ENCODE data around the gene UQCC5.

UQCC5 gene

DNA sequence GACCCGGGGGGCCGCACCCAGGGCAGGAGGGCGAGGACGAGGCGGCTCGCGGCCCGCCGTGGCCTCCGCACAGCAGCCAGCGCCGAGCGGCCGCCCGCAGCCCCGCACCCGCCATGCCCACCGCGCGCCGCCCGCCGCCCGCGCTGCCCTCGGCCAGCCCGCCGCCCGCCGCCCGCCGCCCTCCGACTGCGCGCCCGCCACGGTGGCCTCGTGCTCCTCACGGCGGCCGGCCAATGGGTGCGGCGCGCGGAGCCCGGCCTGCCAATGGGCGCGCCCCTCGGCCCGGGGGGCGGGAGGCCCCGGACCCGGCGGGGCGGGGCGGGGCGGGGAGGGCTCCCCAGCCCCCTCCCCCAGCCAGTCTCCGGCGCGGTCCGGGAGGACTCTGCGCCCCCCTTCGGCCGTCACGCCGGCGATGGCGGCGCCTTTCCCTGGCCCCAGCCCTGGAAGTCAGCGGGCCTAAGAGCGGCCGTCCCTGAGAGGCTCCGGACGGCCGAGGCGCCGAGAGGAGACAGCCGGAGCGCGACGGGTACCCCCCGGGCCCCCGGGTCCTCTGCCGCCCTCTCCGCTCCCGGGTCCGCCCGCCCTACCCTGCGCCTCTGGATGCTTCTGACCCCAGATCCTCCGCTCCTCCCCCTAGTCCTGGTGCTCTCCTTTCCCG, 2.7 kb upstream of the UQCC5 start, which contains the start of gene NT5DC2:
Gene NT5DC2, minus strand, starts transcription at position 235 of the 658 bp plus-strand sequence. Its CDS starts 120 bp downstream, at position 115.
- Mint-ChIP-seq H3K27ac (peak within 1 kb of the TSS; percentile 73), H3K9me3 (no peaks in the 10 kb centered on the region), H3K36me3 (ENCODE audit: low read depth) (peaks cover 13% of the 10 kb centered on the region), H3K4me1 (peaks cover 39% of the 10 kb centered on the region), H3K27me3 (no peaks in the 10 kb centered on the region), H3K4me3 (peak within 1 kb of the TSS; percentile 83)
- DNase-seq: peak; percentile 78
- peak; percentile 50 for ATAC-seq

DNA sequence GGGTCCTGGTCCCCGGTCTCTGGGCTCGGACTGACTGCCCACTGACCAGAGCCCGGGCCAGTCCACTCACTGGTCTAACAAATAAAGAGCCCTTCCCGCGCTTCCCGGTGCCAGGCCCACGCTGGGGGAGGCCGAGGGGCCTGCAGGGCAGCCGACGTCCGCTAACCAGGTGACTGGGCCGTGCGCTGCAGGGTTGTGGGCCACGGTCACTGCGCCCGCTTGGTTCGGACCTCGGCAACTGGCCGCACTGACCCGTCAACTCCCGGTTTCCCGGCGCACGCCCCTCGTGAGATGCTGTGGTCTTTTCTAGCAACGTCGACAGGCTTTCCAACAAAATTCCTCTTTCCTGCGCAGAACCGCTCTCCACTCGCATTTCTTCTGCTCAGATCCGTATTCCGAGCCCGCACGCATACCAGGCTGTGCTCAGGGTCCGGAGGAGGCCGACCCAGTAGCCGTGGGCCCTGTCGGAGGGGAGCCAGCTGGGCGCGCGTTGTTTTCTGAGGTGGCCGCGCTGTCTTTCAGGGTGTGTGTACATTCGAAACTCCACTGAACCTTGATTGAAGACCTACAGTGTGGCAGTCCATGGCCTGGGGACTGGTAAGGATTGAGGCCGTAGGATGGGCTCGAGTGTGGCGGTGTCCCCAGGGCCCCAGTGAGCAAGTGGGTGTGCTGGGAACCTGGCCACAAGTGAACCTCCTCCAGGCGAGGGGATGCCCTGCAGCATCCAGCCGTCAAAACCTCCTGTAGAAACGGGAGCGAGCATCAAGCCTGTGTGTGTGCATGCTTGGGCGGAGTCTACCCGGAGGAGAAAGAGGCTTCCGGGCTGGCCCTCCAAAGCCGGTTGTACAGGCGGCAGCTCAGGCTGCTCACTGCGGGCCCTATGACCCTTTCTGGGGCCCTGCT, 1.9 kb upstream of the UQCC5 start:
- Mint-ChIP-seq H3K36me3 (ENCODE audit: low read depth) (peaks cover 20% of the 10 kb centered on the region), H3K4me1 (peaks cover 47% of the 10 kb centered on the region), H3K27me3 (no peaks in the 10 kb centered on the region), H3K4me3 (peak overlapping the region; percentile 77), H3K27ac (peak overlapping the region; percentile 73), H3K9me3 (no peaks in the 10 kb centered on the region)
- ATAC-seq (no peak), DNase-seq (no peak)

DNA sequence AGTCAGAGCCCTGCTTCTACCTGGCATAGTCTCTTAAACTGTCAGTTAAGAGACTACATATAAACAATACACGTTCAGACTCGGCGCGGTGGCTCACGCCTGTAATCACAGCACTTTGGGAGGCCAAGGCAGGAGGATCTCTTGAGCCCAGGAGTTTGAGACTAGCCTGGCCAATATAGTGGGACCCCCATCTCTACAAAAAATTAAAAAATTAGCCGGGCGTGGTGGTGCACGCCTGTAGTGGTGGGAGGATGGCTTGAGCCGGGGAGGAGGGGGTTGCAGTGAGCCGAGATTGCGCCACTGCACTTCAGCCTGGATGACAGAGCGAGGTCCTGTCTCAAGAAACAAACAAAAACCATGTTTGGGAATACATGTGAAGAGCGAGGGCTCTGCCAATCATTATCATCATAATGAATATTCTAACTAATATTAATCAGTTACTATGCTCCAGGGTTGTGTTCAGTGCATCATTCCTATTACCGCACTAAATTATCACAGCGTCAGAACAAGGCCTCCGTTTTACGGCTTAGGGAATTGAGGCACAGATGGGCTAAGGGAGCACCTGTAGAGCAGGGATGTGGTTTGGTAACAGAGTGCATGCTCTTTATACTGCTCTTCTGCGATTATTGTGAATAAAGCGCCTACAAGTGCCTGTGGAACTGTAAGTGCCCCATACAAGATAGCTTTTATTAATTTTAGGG, 844 bp upstream of the UQCC5 start:
- no peaks in the 10 kb centered on the region for H3K9me3 Mint-ChIP-seq
- H3K4me1 Mint-ChIP-seq: peaks cover 53% of the 10 kb centered on the region
- no peak for DNase-seq
- H3K36me3 Mint-ChIP-seq (ENCODE audit: low read depth): peaks cover 22% of the 10 kb centered on the region
- peak overlapping the region; percentile 99 for H3K27ac Mint-ChIP-seq
- peak overlapping the region; percentile 100 for H3K4me3 Mint-ChIP-seq
- ATAC-seq: no peak
- H3K27me3 Mint-ChIP-seq: no peaks in the 10 kb centered on the region

DNA sequence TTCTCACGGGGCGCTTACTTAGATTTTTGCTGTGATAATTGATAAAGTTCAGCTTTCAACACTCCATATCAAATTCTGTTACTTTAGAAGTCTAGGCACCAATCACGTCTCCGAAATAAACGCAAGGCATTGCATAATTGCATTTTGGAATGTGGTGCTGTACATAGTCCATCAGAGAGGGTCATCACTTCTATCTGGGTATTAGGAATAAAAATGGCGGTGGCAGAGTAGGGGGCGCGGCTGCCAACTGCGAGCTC, 365 bp upstream of the UQCC5 start:
- no peaks in the 10 kb centered on the region for H3K9me3 Mint-ChIP-seq
- ATAC-seq (no peak), DNase-seq (no peak)
- H3K4me1 Mint-ChIP-seq: peaks cover 57% of the 10 kb centered on the region
- H3K27ac Mint-ChIP-seq: peak overlapping the region; percentile 99
- H3K36me3 Mint-ChIP-seq (ENCODE audit: low read depth): peaks cover 27% of the 10 kb centered on the region
- no peaks in the 10 kb centered on the region for H3K27me3 Mint-ChIP-seq
- H3K4me3 Mint-ChIP-seq: peak overlapping the region; percentile 100

DNA sequence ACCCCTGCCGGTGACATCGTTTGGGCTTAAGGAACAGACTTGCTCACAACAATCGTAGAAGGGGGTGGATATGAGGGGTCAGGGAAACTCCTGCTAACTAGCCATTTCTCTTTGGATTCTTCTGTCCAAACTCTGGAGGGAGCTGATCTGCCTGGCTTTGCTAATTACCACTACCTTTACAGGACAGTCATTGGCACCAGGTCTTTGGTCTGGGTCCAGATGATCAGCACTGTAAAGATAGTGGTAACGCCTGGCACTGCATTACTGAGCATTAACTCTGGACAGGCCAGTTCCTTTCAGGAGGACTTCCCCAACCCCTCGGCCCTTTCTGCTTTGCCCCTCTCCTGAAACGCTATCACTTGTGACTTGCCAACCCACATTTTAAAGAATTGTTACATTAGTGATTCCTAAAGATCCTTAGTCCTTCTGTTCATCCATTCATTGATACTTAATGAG, 788 bp downstream of the UQCC5 start:
- H3K27me3 Mint-ChIP-seq: no peaks in the 10 kb centered on the region
- no peak for ATAC-seq
- H3K4me1 Mint-ChIP-seq: peaks cover 52% of the 10 kb centered on the region
- peak overlapping the region; percentile 100 for H3K4me3 Mint-ChIP-seq
- peak overlapping the region; percentile 99 for H3K27ac Mint-ChIP-seq
- peaks cover 31% of the 10 kb centered on the region for H3K36me3 Mint-ChIP-seq (ENCODE audit: low read depth)
- DNase-seq: no peak
- no peaks in the 10 kb centered on the region for H3K9me3 Mint-ChIP-seq

DNA sequence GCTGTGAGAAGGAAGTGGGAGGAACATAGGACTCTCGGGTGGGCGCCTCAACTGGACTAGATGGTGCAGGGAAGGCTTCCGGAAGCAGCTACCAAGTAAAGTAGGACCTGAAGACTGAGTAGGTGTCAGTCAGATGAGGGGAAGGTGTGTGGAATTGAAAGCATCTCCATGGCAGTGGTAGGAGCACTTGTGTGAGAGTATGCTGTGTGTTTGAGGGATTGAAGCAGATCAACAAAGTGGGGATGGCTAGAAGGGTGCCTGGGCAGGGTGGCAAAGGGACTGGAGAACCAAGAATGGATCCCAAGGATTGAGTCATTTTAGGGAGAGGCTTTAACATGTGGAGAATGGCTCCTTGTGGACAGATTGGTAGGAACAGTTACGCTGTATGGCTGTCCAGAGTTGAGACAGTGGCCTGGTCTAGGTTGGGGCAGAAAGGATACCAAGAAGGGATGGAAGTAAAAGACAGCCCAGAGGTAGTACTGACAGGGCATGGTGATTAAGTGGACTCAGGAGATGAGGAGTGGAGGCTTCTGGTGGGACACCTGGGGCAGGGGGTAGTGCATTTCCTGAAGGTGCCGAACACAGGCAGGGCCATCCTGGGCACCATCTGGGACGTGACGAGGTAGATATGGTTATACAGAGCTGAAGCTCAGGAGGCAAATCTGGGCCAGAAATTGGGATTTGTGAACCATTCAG, 1.5 kb downstream of the UQCC5 start:
- no peak for DNase-seq
- H3K4me1 Mint-ChIP-seq: peaks cover 47% of the 10 kb centered on the region
- no peaks in the 10 kb centered on the region for H3K27me3 Mint-ChIP-seq
- peak overlapping the region; percentile 100 for H3K4me3 Mint-ChIP-seq
- H3K27ac Mint-ChIP-seq: peak overlapping the region; percentile 99
- H3K9me3 Mint-ChIP-seq: no peaks in the 10 kb centered on the region
- H3K36me3 Mint-ChIP-seq (ENCODE audit: low read depth): peaks cover 31% of the 10 kb centered on the region
- no peak for ATAC-seq

DNA sequence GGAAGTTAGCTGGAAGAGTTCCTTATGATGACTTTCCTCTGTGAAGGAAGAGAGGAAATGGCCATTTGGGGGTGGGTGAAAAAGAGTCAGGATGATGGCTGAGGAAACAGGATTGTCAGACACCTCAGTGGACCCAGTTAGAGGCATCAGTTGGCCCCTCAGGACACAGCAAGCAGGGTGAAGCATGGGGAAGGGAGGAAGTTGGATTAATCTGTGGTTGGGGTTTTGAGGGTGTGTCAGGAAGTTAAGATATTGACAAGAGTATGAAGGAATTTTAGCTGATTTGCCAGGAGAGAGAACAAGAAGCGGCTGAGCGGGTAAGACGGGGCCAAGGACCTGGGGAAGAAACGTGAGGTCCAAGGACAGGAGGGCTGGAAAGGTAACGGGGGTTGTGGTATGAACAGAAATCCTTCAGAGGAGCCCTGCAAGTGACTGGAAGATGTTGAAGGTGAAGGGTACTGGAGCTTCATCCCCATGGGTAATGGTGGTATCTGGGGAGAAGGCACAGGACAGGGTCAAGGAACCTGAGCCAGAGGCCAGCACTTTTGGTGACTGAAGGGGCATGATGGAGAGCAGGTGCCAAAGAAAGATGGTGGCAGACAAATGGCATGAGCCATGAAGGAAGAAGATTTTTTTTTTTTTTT, 2.7 kb downstream of the UQCC5 start:
- Mint-ChIP-seq H3K36me3 (ENCODE audit: low read depth) (peaks cover 31% of the 10 kb centered on the region), H3K27ac (peak overlapping the region; percentile 58), H3K27me3 (no peaks in the 10 kb centered on the region), H3K9me3 (no peaks in the 10 kb centered on the region), H3K4me1 (peaks cover 47% of the 10 kb centered on the region), H3K4me3 (peak overlapping the region; percentile 58)
- DNase-seq: no peak
- no peak for ATAC-seq

DNA sequence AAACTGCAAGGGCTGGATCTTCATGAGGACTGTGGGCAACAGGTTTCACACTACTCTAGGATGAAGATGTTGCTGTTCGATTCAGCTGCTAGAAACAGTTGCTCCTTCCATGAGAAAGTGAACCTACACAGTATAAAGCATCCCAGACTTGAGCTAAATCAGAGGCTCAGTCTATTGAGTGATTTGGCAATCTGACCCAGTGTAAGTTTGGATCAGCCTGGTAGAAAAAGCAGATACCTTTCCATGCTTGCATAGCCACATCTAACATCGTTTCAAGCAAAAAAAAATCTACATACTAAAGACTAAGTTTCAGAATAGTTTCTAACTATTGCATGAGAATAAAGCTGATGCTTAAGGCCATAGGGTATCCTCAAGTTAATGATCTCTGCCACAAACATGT, 4.6 kb downstream of the UQCC5 start:
- H3K4me3 Mint-ChIP-seq: no peak overlapping the region
- no peaks in the 10 kb centered on the region for H3K9me3 Mint-ChIP-seq
- H3K27ac Mint-ChIP-seq: no peak overlapping the region
- H3K36me3 Mint-ChIP-seq (ENCODE audit: low read depth): peaks cover 37% of the 10 kb centered on the region
- DNase-seq (no peak), ATAC-seq (no peak)
- no peaks in the 10 kb centered on the region for H3K27me3 Mint-ChIP-seq
- H3K4me1 Mint-ChIP-seq: peaks cover 39% of the 10 kb centered on the region

DNA sequence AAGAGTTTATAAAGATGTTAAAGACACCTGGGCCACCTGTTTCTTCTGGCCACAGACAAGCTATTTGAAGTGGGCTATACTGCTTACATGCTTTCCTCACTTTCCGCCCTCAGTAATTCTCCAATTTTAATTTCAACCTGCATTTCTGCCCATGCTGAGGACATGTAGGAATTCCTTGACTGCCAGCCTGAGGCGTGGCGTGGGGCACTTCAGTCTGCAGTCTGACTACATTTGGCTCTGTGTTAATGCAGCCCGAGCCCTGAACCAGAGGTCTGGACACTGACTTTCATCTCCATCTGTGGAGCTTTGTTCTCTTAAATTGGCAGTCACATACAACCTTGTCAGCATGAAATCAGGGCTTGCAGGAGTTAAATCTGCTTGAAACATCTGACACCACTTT, 8.5 kb downstream of the UQCC5 start:
- ATAC-seq: no peak
- no peaks in the 10 kb centered on the region for H3K9me3 Mint-ChIP-seq
- peak overlapping the region; percentile 50 for H3K27ac Mint-ChIP-seq
- H3K4me1 Mint-ChIP-seq: peaks cover 9% of the 10 kb centered on the region
- H3K27me3 Mint-ChIP-seq: no peaks in the 10 kb centered on the region
- H3K4me3 Mint-ChIP-seq: no peak overlapping the region
- DNase-seq: no peak
- H3K36me3 Mint-ChIP-seq (ENCODE audit: low read depth): peaks cover 29% of the 10 kb centered on the region

DNA sequence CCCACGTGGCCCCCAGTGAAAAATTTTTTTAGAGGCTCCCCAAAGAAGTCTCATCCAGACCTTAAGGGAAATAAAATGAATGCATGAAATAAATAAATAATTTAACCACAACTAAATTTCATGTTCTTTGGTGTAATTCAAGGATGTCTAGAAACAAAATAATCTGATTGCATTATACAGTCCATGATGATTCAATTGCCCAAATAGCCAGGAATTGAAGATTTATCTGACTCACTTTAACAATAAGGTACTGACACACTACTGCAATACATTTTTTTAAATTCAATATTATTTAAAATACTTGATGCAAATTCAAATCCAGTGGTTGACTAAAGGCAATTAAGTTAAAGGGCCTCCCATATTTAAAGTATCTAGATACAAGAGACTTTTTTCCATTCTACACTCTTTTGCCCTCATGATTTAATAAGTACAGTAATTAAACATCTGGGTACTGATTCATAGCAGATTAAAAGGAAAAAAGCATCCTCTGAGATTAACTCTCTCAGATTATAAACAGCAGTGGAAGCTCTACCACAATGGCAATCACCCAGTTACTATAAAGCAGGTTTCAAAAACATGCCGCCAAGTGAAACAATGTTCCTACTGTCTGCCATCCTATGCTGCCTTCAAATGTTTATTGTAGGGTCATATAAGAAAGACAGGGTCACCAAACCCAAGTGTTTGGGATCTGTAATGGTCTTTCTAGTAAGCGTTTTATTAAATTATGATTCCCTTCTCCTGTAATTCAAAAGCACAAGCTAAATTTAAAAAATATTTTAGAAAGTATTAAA, 9.9 kb downstream of the UQCC5 start:
- H3K4me1 Mint-ChIP-seq: peaks cover 2% of the 10 kb centered on the region
- H3K27ac Mint-ChIP-seq: no peak overlapping the region
- H3K9me3 Mint-ChIP-seq: no peaks in the 10 kb centered on the region
- no peaks in the 10 kb centered on the region for H3K27me3 Mint-ChIP-seq
- DNase-seq (no peak), ATAC-seq (no peak)
- peaks cover 21% of the 10 kb centered on the region for H3K36me3 Mint-ChIP-seq (ENCODE audit: low read depth)
- H3K4me3 Mint-ChIP-seq: no peak overlapping the region

DNA sequence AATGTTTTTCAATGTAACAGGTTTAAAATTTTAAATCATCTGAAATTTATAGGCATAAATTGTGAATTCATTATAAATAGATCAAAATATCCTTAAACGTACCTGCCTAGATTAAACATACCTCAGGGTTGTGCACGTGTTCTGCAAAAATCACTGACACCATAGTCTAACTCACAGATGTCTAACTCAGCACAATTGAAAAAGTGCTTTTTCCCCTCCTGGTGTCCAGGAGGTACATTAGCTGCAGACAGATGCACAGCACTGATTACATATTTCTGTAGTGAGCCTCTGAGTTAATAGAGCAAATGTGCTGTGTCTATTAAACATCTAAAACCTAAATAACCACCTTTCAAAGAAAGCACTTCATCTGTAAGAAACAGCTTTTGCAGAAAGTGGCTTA, 10.7 kb downstream of the UQCC5 start:
- Mint-ChIP-seq H3K36me3 (ENCODE audit: low read depth) (peaks cover 21% of the 10 kb centered on the region), H3K4me1 (peaks cover 2% of the 10 kb centered on the region), H3K9me3 (no peaks in the 10 kb centered on the region), H3K27ac (no peak overlapping the region), H3K27me3 (no peaks in the 10 kb centered on the region), H3K4me3 (no peak overlapping the region)
- DNase-seq (no peak), ATAC-seq (no peak)

DNA sequence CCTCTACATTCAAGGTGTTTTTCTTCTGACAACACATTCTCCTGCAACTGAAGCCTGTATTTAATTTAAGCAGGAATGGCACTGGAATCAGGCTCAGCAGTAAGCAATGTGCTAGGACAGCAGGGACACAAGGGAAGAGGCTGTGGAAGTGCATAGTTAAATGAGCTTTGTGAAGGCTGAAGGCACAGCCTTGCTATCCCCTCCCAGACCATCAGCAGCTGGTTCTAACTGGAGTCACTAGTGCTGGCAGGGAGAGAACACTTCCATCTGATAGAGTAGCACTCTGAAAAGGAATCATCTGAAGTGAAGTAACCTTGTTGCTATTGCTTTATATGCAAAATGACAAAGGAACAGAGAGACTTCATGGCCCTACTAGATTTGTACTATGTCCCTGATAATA, 14.7 kb downstream of the UQCC5 start:
- H3K27ac Mint-ChIP-seq: no peak overlapping the region
- H3K4me3 Mint-ChIP-seq: no peak overlapping the region
- H3K27me3 Mint-ChIP-seq: no peaks in the 10 kb centered on the region
- H3K4me1 Mint-ChIP-seq: peaks cover 7% of the 10 kb centered on the region
- no peak for DNase-seq
- peaks cover 24% of the 10 kb centered on the region for H3K36me3 Mint-ChIP-seq (ENCODE audit: low read depth)
- H3K9me3 Mint-ChIP-seq: no peaks in the 10 kb centered on the region
- no peak for ATAC-seq

DNA sequence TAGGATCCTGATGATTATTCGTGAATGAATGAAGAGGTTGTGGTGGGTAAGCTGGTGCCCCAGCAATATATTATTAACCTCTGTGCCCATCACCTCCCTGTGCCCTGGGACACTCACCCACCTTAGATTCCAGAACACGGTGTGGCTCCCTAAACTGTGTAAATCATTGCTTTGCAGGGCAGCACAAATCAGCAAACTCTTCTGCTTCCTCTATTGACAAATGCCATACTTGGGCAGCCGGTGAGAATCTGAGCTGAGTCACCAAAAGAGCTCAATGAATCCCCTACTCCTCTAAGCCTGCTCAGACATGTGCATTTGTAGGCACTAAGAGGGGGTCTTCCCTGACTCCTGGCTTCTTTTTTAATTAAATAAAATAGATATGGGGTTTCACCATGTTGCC, 15.7 kb downstream of the UQCC5 start:
- Mint-ChIP-seq H3K36me3 (ENCODE audit: low read depth) (peaks cover 25% of the 10 kb centered on the region), H3K4me1 (peaks cover 11% of the 10 kb centered on the region), H3K9me3 (no peaks in the 10 kb centered on the region), H3K4me3 (no peak overlapping the region), H3K27ac (no peak overlapping the region), H3K27me3 (no peaks in the 10 kb centered on the region)
- DNase-seq (no peak), ATAC-seq (no peak)
